Right lobe of liver (tissue), 4 donors: ENCODE results near the gene MTHFD2L.

Source experiments
- CTCF ChIP-seq, 4 donors: fragments of 200-600 bp in 3 of 4; fragments of 450-650 bp in 1 of 4; IDR thresholded peaks; one replicate each; pipeline versions ENCODE4 v1.5.1 to v1.8.0; 2016 to 2022; ENCODE audit warnings: antibody characterized with exemption in 4 of 4, mild to moderate bottlenecking in 2 of 4
- POLR2A ChIP-seq: fragments of 450-650 bp; IDR thresholded peaks from one replicate; pipeline ENCODE4 v1.6.1; 2017; ENCODE audit warnings: antibody characterized with exemption, mild to moderate bottlenecking
- donor health status: DM: no; HTN: no; CAD: no.
- donor health status: DM: no; HTN: no; CAD: no.
- donor health status: DM: no; HTN: yes; CAD: no.

GRCh38 chr4:74111306-74111975 is 46.5 kb upstream of the MTHFD2L start:
- TF ChIP-seq CTCF (IDR thresholded peaks at IDR 0.05) (no peak), POLR2A (no peak)
